HAP-1 (cell line): ENCODE measurements around the gene CHD6.

Experiments used
- DNase-seq, 2 experiments: peaks; one replicate each; pipeline ENCODE4 v3.0.0-alpha.2; 2016 to 2020; ENCODE audit warnings: low spot score in 2 of 2
- H3K27me3 ChIP-seq: fragments of 250-450 bp; sonication (Bioruptor Pico); 2 replicates; pipeline ENCODE4 v1.5.1; 2020; ENCODE audit warnings: low read depth, mild to moderate bottlenecking, moderate library complexity
- H3K36me3 ChIP-seq: fragments of 250-450 bp; sonication (Bioruptor Pico); replicated peaks from 2 replicates; pipeline ENCODE4 v1.5.1; 2020; ENCODE audit warnings: mild to moderate bottlenecking
- H3K4me1 ChIP-seq: fragments of 250-450 bp; sonication (Bioruptor Pico); 2 replicates; pipeline ENCODE4 v1.5.1; 2020; ENCODE audit warnings: mild to moderate bottlenecking
- H3K4me3 ChIP-seq: fragments of 250-450 bp; sonication (Bioruptor Pico); 2 replicates; pipeline ENCODE4 v1.5.1; 2020; ENCODE audit warnings: mild to moderate bottlenecking, moderate library complexity
- H3K9me3 ChIP-seq: fragments of 250-450 bp; sonication (Bioruptor Pico); 2 replicates; pipeline ENCODE4 v1.5.1; 2020; ENCODE audit warnings: mild to moderate bottlenecking, moderate library complexity
- in situ Hi-C: fragments of 300-500 bp; cut with MboI; formaldehyde crosslinking; loops from 3 replicates; pipeline ENCODE4 v1.14.3; 2020; ENCODE audit warnings: low sequenced_read_pairs, inconsistent platforms, mixed read lengths

Gene CHD6

GRCh38 chr20:41483553-41483930 lies 134.6 kb downstream of the CHD6 start:
- DNase-seq = no peak
- no peaks in the 10 kb centered on the region for H3K9me3 ChIP-seq
- in situ Hi-C loops = no loop called here

GRCh38 chr20:41482647-41483552 lies 135.3 kb downstream of the CHD6 start:
- in situ Hi-C loops = no loop called here
- no peaks in the 10 kb centered on the region for H3K4me1 ChIP-seq
- DNase-seq = no peak

More at GRCh38 chr20:41483553-41483930, 134.6 kb downstream of the CHD6 start:
- Histone ChIP-seq H3K36me3 (peaks cover 25% of the 10 kb centered on the region), H3K4me1 (no peaks in the 10 kb centered on the region), H3K27me3 (no peaks in the 10 kb centered on the region), H3K4me3 (no peak overlapping the region)

GRCh38 chr20:41480054-41480770 lies 138.0 kb downstream of the CHD6 start:
- H3K27me3 ChIP-seq = no peaks in the 10 kb centered on the region
- H3K36me3 ChIP-seq = peaks cover 14% of the 10 kb centered on the region
- DNase-seq = no peak
- in situ Hi-C loops = no loop called here
- H3K4me3 ChIP-seq = no peak overlapping the region
- peaks cover 11% of the 10 kb centered on the region for H3K4me1 ChIP-seq
- no peaks in the 10 kb centered on the region for H3K9me3 ChIP-seq

More at GRCh38 chr20:41482647-41483552, 135.3 kb downstream of the CHD6 start:
- no peaks in the 10 kb centered on the region for H3K9me3 ChIP-seq
- H3K27me3 ChIP-seq = no peaks in the 10 kb centered on the region
- H3K4me3 ChIP-seq = no peak overlapping the region
- H3K36me3 ChIP-seq = peaks cover 18% of the 10 kb centered on the region

GRCh38 chr20:41479113-41479512 lies 139.1 kb downstream of the CHD6 start:
- in situ Hi-C loops = no loop called here
- no peak for DNase-seq
- Histone ChIP-seq H3K9me3 (no peaks in the 10 kb centered on the region), H3K36me3 (peaks cover 9% of the 10 kb centered on the region), H3K4me3 (no peak overlapping the region), H3K4me1 (peaks cover 11% of the 10 kb centered on the region), H3K27me3 (no peaks in the 10 kb centered on the region)

- H3K4me3 ChIP-seq = no peak overlapping the region
- no peaks in the 10 kb centered on the region for H3K27me3 ChIP-seq
- DNase-seq = no peak
- peaks cover 4% of the 10 kb centered on the region for H3K36me3 ChIP-seq
- no peaks in the 10 kb centered on the region for H3K9me3 ChIP-seq
- H3K4me1 ChIP-seq = peaks cover 11% of the 10 kb centered on the region
- in situ Hi-C loops = no loop called here
Measured at GRCh38 chr20:41478026-41478425, 140.2 kb downstream of the CHD6 start.

GRCh38 chr20:41476446-41476845 lies 141.7 kb downstream of the CHD6 start:
- Histone ChIP-seq H3K27me3 (no peaks in the 10 kb centered on the region), H3K9me3 (no peaks in the 10 kb centered on the region), H3K4me1 (peaks cover 11% of the 10 kb centered on the region), H3K4me3 (no peak overlapping the region), H3K36me3 (peaks cover 8% of the 10 kb centered on the region)
- no peak for DNase-seq
- in situ Hi-C loops = no loop called here

GRCh38 chr20:41476013-41476441 lies 142.2 kb downstream of the CHD6 start:
- in situ Hi-C loops = no loop called here
- H3K9me3 ChIP-seq = no peaks in the 10 kb centered on the region
- H3K27me3 ChIP-seq = no peaks in the 10 kb centered on the region
- H3K36me3 ChIP-seq = peaks cover 10% of the 10 kb centered on the region
- peak in 1 of 2 experiments; percentile 20 for DNase-seq
- no peak overlapping the region for H3K4me3 ChIP-seq
- H3K4me1 ChIP-seq = peaks cover 11% of the 10 kb centered on the region

GRCh38 chr20:41475503-41475902 lies 142.7 kb downstream of the CHD6 start:
- in situ Hi-C loops = no loop called here
- peaks cover 11% of the 10 kb centered on the region for H3K4me1 ChIP-seq
- no peaks in the 10 kb centered on the region for H3K27me3 ChIP-seq
- no peak overlapping the region for H3K4me3 ChIP-seq
- DNase-seq = no peak
- H3K36me3 ChIP-seq = peaks cover 12% of the 10 kb centered on the region
- no peaks in the 10 kb centered on the region for H3K9me3 ChIP-seq

GRCh38 chr20:41470362-41471095 lies 147.6 kb downstream of the CHD6 start:
- H3K27me3 ChIP-seq = no peaks in the 10 kb centered on the region
- peaks cover 3% of the 10 kb centered on the region; the same call in 1 of the 2 replicates for H3K4me1 ChIP-seq
- H3K9me3 ChIP-seq = no peaks in the 10 kb centered on the region
- in situ Hi-C loops = no loop called here
- no peak overlapping the region for H3K4me3 ChIP-seq
- DNase-seq = no peak
- H3K36me3 ChIP-seq = peaks cover 14% of the 10 kb centered on the region

- DNase-seq = no peak
- Histone ChIP-seq H3K9me3 (no peaks in the 10 kb centered on the region), H3K4me1 (no peaks in the 10 kb centered on the region), H3K27me3 (no peaks in the 10 kb centered on the region), H3K36me3 (peaks cover 14% of the 10 kb centered on the region), H3K4me3 (no peak overlapping the region)
- in situ Hi-C loops = no loop called here
Measured at GRCh38 chr20:41469868-41470267, 148.3 kb downstream of the CHD6 start.

GRCh38 chr20:41468994-41469600 lies 149.1 kb downstream of the CHD6 start:
- H3K36me3 ChIP-seq = peaks cover 19% of the 10 kb centered on the region

GRCh38 chr20:41467690-41468089 lies 150.5 kb downstream of the CHD6 start:
- peaks cover 16% of the 10 kb centered on the region for H3K36me3 ChIP-seq
- no peak overlapping the region for H3K4me3 ChIP-seq
- H3K4me1 ChIP-seq = no peaks in the 10 kb centered on the region
- H3K27me3 ChIP-seq = no peaks in the 10 kb centered on the region
- DNase-seq = no peak
- no peaks in the 10 kb centered on the region for H3K9me3 ChIP-seq
- in situ Hi-C loops = no loop called here

More at GRCh38 chr20:41468994-41469600, 149.1 kb downstream of the CHD6 start:
- DNase-seq = no peak
- H3K27me3 ChIP-seq = no peaks in the 10 kb centered on the region
- H3K4me1 ChIP-seq = no peaks in the 10 kb centered on the region
- H3K4me3 ChIP-seq = no peak overlapping the region
- H3K9me3 ChIP-seq = no peaks in the 10 kb centered on the region
- in situ Hi-C loops = no loop called here

GRCh38 chr20:41467220-41467619 lies 151.0 kb downstream of the CHD6 start:
- H3K36me3 ChIP-seq = peaks cover 12% of the 10 kb centered on the region; the same call in 1 of the 2 replicates
- DNase-seq = no peak
- H3K9me3 ChIP-seq = no peaks in the 10 kb centered on the region
- in situ Hi-C loops = no loop called here
- H3K27me3 ChIP-seq = no peaks in the 10 kb centered on the region
- no peaks in the 10 kb centered on the region for H3K4me1 ChIP-seq
- H3K4me3 ChIP-seq = no peak overlapping the region
